IPS DF 6.9 (cell line): Measurements from ENCODE around the gene INSYN1.

Experiments used
- DNase-seq: peaks from one replicate; pipeline ENCODE4 v3.0.0-alpha.2; 2013; ENCODE audit warnings: low read depth, low spot score
- H3K27ac ChIP-seq: one replicate; pipeline ENCODE4 v1.5.1; 2013; ENCODE audit warnings: low read length, control low read depth
- H3K27me3 ChIP-seq: 2 replicates; pipeline ENCODE4 v1.6.1; 2013; ENCODE audit warnings: mild to moderate bottlenecking, low read length; ENCODE audit not compliant: control insufficient read depth, insufficient read depth
- H3K36me3 ChIP-seq: 2 replicates; pipeline ENCODE4 v1.6.1; 2013; ENCODE audit warnings: low read length; ENCODE audit not compliant: control insufficient read depth, insufficient read depth
- H3K4me1 ChIP-seq: 2 replicates; pipeline ENCODE4 v1.6.1; 2013; ENCODE audit warnings: low read length; ENCODE audit not compliant: control insufficient read depth, insufficient read depth
- H3K4me3 ChIP-seq: 2 replicates; pipeline ENCODE4 v1.5.1; 2013; ENCODE audit warnings: mild to moderate bottlenecking, low read length
- H3K9me3 ChIP-seq: 2 replicates; pipeline ENCODE4 v1.6.1; 2013; ENCODE audit warnings: low read length, inconsistent platforms; ENCODE audit not compliant: control insufficient read depth, insufficient read depth
- WGBS: extraction: QIAGEN DNeasy Blood & Tissue Kit; methylation state at CpG from one replicate; pipeline ENCODE4 v1.1.7; 2013; ENCODE audit warnings: mixed read lengths, missing lambda C conversion rate; ENCODE audit not compliant: insufficient read length, insufficient coverage; 5-methylcytosine and 5-hydroxymethylcytosine counted together

The INSYN1 gene

DNA sequence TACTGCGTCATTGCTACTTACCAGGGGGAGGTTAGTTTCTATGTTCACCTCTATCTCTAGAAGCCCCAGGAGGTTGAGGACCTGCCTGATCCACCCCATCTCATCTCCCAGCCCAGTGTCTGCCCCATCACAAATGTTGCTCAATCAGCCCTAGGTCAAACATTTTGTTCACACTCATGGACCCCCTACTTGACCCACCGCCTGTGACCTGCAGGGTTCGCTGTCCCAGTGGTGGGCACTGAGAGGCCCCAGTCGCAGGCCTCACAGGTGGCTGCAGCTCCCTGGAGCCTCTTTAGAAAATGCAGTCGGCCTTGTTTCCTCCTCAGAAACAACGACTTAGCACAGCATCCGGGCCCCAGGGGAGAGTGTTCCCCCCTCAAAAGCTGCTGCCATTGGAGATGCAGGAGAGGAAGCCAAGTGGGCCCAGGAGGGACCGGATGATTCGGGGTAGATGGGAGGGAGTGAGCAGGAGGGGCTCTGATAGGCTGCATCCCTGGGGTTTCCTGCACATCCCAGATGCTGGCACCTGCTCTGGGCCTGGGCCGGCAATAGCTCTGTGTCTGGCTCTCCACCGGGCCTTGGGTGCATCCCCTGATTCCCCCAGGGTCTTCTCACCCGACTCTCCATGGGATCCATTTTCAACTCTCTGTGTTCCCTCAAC, 18.4 kb upstream of the INSYN1 start:
- Histone ChIP-seq H3K27ac (no peak overlapping the region), H3K4me1 (peaks cover 4% of the 10 kb centered on the region), H3K9me3 (no peaks in the 10 kb centered on the region), H3K27me3 (no peaks in the 10 kb centered on the region), H3K4me3 (no peak overlapping the region), H3K36me3 (no peaks in the 10 kb centered on the region)
- DNase-seq, result no peak
- WGBS, result no CpG with 5 or more reads among the region's 12 CpGs

DNA sequence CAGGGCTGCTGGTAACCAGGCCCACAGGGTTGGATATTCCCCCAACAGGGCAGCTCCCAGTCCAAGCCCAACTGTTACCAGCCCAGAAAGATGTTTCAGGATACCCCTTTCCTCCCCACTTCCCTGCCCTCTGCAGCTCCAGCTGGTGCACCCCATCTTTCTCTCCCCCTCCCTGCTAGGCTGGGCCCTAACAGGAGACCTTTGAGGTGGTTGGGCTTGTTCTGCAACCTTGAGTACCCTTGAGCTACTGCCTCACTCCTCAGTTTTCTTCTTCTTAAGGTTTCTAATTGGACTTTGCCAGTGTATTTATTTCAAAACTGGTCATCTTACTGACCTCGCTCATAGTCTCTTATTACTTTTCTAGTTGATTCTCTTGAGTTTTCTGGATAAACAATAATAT, 16.9 kb upstream of the INSYN1 start:
- H3K4me3 ChIP-seq, result no peak overlapping the region
- no peaks in the 10 kb centered on the region for H3K27me3 ChIP-seq
- no CpG with 5 or more reads among the region's 1 CpG for WGBS
- no peak for DNase-seq
- no peaks in the 10 kb centered on the region for H3K36me3 ChIP-seq
- H3K27ac ChIP-seq, result no peak overlapping the region
- no peaks in the 10 kb centered on the region for H3K9me3 ChIP-seq
- peaks cover 4% of the 10 kb centered on the region for H3K4me1 ChIP-seq

DNA sequence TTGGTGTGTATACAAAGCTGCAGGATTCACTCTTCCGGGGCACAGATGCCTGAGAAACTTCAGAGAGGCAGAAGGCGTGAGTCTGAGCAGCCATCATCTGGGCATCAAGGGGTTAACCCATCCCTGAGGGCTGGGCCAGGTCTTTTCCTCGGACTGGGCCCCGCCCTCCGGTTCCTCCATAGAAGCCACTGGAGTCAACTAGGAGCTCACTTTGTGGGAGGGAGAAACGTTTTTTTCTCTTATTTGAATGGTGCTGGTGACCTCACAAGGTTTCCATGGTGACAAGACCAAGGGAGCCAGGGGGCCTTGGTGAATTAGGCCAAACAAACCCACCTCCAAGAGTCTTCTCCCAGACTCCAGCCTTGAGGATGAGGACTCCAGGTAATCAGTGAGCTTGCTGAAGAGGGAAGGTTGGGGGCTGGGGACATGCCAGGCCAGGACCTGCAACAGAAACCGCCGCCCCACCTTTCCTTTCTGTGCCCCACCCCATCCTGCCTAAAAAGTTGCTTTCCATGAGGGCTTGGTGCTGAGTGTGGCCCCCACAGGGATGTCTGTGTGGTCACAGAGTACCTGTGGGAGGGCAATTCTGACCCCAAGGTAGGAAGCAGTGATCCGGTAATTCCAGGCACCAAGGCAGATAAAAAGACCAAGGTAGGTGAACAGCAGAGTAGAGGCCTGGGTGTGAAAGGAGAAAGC, 14.8 kb upstream of the INSYN1 start:
- DNase-seq, result no peak
- Histone ChIP-seq H3K4me3 (no peak overlapping the region), H3K27me3 (no peaks in the 10 kb centered on the region), H3K9me3 (no peaks in the 10 kb centered on the region), H3K27ac (no peak overlapping the region), H3K36me3 (no peaks in the 10 kb centered on the region), H3K4me1 (peaks cover 4% of the 10 kb centered on the region)
- no CpG with 5 or more reads among the region's 9 CpGs for WGBS

DNA sequence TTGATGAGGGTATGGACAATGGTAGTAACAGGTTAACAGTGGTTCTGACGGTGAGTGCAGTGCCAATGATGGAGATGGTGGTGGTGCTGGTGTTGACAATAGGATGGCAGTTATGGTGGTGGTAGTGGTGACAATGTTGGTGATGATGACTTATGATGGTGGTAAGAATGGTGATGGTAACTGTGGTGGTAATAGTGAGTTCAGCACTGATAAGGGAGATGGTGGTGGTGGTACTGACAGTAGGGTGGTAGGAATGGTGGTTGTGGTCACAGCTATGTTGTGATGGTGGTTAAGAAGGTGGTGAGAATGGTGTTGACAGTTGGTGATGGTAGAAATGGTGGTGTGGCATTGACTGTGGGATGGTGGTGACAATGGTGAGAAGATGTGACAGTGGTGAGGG, 13.4 kb upstream of the INSYN1 start:
- Histone ChIP-seq H3K36me3 (no peaks in the 10 kb centered on the region), H3K27ac (no peak overlapping the region), H3K4me3 (no peak overlapping the region), H3K9me3 (no peaks in the 10 kb centered on the region), H3K4me1 (peaks cover 4% of the 10 kb centered on the region), H3K27me3 (no peaks in the 10 kb centered on the region)
- no peak for DNase-seq
- no CpG with 5 or more reads among the region's 1 CpG for WGBS

DNA sequence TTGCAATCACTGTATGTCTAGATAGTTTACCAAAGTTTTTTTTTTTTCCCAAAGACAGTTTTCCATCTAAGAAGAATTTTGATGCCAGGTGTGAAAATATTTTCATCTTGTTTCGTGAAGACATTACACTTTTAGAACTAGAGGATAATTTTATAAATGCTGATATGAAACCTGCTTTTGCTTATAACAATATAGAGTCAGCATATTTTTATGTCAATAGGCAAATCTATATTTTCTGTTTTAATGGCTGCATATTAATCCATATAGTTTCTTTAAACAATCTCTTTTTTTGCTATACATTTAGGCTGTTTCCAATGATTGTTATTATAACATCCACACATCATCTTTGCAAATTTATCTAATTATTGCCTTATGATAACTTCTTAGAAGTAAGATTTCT, 12.6 kb upstream of the INSYN1 start:
- no peak overlapping the region for H3K27ac ChIP-seq
- H3K36me3 ChIP-seq, result no peaks in the 10 kb centered on the region
- no peak overlapping the region for H3K4me3 ChIP-seq
- no peak for DNase-seq
- no peaks in the 10 kb centered on the region for H3K27me3 ChIP-seq
- WGBS, result no CpG with 5 or more reads among the region's 1 CpG
- peaks cover 4% of the 10 kb centered on the region; the same call in 1 of the 2 replicates for H3K4me1 ChIP-seq
- H3K9me3 ChIP-seq, result no peaks in the 10 kb centered on the region

DNA sequence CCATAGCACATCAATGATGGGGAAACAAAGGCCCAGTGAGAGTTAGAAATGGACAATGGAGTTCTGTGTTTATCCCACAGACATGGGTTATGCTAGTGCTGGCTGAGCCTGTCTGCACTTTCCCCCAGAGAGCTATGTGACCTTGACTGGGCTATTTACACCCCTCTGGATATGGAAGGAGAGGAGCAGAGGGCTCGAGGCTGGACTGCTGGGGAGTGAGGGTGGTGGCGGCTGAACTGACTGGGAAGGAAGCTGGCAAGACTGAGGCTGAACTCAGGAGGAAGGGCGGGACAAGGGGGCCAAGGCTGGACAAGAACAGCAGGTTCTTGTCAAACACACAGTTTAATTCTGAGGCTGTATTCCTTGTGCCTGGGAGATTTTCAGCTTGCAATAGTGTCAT, 10.8 kb upstream of the INSYN1 start:
- H3K27me3 ChIP-seq, result no peaks in the 10 kb centered on the region

DNA sequence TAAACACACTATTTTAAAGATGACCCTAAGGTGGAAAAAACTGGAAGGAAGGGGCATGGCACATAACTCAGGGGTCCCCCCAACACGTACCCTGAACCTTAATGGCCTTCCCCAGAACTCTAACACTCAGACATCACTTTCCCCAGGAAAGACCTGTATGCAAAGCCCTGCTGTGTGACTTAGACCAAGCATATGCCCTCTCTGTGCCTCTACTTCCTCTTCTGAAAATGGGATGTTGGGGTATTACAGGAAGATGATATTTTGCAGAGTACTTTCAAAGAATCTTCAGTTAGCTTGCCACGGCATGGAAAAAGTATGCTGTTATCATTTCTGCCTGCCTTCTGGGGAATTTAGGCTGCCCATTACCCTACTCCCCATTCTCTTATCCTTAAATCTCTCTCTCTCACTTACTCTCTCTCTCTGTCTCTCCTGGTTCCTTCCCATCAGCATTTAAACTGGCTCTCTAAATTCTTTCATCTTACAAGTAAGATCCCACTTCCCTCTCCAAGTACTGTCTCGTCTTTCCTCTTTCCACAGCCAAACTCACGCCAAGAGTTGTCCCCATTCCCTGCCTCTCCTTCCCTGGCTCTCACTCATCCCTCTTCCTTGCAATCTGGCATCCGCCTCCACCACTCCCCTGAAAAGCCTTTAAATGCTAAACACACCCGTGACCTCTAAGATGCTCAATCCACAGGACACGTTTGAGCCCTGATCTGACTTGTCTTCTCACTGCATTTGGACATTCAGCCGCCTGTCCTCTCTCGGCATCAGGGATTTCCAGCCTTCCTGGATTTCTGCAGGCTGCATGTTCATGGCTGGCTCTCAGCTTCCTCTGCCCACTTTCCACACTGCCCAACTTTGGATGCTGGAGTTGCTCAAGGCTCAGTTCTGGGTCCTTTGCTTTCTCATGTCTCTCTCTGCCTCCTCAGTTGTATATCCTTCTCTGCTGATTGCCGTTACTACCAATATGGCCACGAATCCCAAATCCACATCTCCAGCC, 7.5 kb upstream of the INSYN1 start:
- no peak for DNase-seq
- H3K27me3 ChIP-seq, result no peaks in the 10 kb centered on the region
- H3K4me1 ChIP-seq, result no peaks in the 10 kb centered on the region
- WGBS, result no CpG with 5 or more reads among the region's 11 CpGs
- H3K4me3 ChIP-seq, result no peak overlapping the region
- H3K36me3 ChIP-seq, result no peaks in the 10 kb centered on the region
- H3K9me3 ChIP-seq, result no peaks in the 10 kb centered on the region
- H3K27ac ChIP-seq, result no peak overlapping the region

More for the DNA sequence above, 10.8 kb upstream of the INSYN1 start:
- peaks cover 4% of the 10 kb centered on the region; the same call in 1 of the 2 replicates for H3K4me1 ChIP-seq
- DNase-seq, result no peak
- no peaks in the 10 kb centered on the region for H3K9me3 ChIP-seq
- H3K4me3 ChIP-seq, result no peak overlapping the region
- no CpG with 5 or more reads among the region's 3 CpGs for WGBS
- no peaks in the 10 kb centered on the region for H3K36me3 ChIP-seq
- H3K27ac ChIP-seq, result no peak overlapping the region

DNA sequence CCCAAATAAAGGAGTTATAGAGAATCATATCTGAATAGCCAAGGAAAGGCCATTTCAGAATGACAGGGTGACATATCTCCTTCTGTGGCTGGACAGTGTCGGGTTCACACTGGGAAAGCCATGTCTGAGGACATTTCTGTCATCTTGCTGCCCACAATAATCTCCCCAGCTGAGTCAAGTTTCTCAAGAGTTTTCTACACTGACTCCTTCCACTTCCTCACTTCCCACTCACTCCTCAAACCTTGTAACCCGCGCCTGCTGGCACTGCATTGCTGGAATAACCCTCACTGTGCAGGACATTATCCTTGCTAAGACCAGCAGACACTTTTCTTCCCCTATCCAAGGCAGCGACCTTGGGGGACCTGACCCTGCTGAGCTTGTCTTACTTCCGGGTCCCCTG, 5.3 kb upstream of the INSYN1 start:
- no peaks in the 10 kb centered on the region for H3K36me3 ChIP-seq
- peaks cover 2% of the 10 kb centered on the region; the same call in 1 of the 2 replicates for H3K4me1 ChIP-seq
- no peaks in the 10 kb centered on the region for H3K27me3 ChIP-seq
- DNase-seq, result no peak
- no peak overlapping the region for H3K27ac ChIP-seq
- no CpG with 5 or more reads among the region's 5 CpGs for WGBS
- H3K4me3 ChIP-seq, result no peak overlapping the region
- no peaks in the 10 kb centered on the region for H3K9me3 ChIP-seq

DNA sequence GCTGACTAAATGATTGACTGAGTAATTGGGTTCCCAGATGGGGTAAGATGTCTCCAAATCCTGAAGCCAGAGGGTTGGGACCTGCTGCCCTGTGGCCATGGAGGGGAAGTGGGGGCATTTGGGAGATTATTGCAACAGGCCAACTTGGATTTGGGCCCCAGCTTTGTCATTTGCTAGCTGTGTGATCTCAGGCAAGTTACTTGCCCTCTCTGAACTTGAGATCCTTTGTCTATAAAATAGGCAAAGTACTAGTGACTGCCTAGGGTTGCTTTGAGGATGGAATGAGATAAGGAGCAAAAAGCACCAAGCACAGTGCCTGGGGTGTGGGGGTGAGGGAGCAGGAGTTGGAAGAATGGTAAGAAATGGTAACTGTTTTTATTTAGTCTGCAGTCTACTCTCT, 4.4 kb upstream of the INSYN1 start:
- DNase-seq, result no peak
- Histone ChIP-seq H3K9me3 (no peaks in the 10 kb centered on the region), H3K4me1 (peaks cover 2% of the 10 kb centered on the region; the same call in 1 of the 2 replicates), H3K27me3 (no peaks in the 10 kb centered on the region), H3K27ac (no peak overlapping the region), H3K4me3 (no peak overlapping the region), H3K36me3 (no peaks in the 10 kb centered on the region)

DNA sequence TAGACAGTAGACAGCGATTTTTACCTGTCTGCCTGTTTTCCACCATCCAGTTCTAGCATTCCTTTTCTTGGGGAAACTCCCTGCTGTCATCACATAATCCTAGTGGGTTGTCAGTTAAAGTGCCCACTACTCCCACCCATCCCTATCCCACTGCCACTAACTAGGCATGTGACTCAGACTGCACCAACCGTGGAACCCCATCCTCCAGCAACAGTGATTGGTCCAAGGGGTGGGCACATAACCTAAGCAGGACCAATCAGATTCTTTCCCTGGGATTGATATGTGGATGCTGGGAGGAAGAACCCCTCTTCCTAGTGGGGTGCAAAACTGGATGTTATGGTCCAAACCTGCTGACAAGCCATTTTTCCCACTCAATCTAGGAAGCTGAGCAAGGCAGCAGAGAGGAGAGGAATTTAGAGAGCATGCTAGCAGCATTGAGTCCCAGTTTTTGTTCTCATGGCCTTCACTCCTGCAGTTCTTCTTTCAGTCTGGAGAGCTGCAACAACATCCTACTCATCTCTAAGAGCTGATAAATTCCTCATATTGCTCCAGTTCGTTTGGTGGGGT, 3.9 kb upstream of the INSYN1 start:
- no peak overlapping the region for H3K27ac ChIP-seq
- H3K4me3 ChIP-seq, result no peak overlapping the region
- no peaks in the 10 kb centered on the region for H3K27me3 ChIP-seq
- no CpG with 5 or more reads among the region's 3 CpGs for WGBS
- no peaks in the 10 kb centered on the region for H3K36me3 ChIP-seq
- H3K9me3 ChIP-seq, result no peaks in the 10 kb centered on the region
- DNase-seq, result no peak
- peaks cover 2% of the 10 kb centered on the region; the same call in 1 of the 2 replicates for H3K4me1 ChIP-seq
